Measurements from ENCODE around the gene PDE8B.

PDE8B gene

DNA sequence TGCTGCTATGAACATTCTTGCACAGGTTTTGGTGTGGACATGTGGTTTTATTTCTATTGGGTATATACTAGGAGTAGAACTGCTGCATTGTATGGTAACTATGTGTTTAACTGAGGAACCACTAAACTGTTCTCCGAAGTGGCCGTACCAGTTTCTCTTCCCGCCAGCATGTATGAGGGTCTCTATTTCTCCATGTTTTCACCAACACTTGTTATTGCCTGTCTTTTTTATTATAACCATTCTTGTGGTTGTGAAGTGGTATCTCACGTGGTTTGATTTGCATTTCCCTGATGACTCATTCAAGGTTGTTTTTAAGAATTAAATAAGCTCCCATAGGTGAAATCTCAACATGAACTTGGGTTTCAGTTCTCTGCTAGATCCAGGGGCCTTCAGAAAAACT lies 19.4 kb downstream of the PDE8B start:
- in situ Hi-C loops (cut with MboI; ENCODE audit: low sequenced_read_pairs): no loop called here

DNA sequence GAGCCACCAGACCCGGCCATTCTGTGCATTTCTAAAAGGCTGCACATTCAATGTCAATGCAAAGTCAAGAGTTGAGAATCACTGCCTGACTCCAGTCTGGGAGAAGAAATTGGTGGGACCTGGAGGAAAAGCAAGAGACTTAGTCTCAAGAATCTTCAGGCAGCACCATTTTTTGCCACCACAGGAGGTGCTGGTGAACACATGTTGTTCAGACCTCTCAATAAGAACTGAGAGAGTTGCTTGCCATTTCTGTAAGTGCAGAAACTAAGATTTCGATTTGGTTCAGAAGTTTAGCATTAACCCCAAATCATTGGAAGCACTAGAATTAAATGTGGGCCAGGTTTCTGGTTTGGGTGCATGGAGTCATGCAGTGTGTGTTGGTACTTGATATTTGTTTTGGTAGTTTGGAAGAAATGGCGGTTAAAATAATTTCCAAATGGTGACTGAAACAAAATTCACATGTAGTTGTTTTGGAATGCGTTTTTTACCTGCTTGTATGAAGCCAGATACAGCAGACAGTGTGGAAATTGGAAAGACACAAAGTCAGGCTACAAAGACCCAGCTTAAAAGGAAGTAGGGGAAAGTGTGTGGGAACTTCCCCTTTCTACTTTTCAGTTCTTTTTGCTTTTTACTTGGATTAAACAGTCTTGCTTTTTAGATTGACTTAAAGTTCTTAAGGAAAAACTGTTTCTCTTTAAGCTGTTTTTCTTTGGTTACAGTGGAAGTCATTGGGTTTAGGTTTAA lies 20.4 kb downstream of the PDE8B start:
- in situ Hi-C loops (cut with MboI; ENCODE audit: low sequenced_read_pairs): no loop called here

DNA sequence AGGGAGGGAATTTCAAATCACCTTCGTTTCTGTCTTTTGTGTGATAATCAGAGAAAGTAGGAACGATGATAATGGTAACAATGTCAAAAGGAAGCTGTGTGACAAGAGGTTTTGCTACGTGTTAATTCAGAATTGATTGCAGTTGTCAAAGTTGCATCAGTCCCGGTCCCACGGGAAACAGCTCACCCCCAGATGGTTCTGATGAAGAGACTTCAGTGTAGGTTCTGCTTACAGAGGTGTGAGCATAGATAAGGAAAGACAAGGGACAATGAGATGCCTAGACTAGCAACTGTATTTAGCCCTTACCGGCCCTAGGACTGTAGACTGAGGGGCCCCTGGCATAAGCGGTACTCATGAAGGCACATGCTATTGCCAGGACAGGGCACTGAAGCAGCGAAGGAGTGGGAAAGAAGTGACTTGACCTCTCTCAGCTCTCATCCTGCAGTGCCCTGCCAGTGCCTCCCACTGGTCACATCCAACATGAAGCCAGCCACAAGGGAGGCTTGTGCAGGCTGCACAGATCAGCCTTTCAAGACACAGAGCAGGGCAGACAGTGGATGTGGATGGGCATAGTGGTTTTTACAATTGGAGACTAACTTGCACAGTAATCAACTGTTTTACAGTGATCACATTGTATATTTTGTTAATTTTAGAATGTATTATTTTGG lies 21.1 kb downstream of the PDE8B start:
- in situ Hi-C loops (cut with MboI; ENCODE audit: low sequenced_read_pairs): no loop called here

DNA sequence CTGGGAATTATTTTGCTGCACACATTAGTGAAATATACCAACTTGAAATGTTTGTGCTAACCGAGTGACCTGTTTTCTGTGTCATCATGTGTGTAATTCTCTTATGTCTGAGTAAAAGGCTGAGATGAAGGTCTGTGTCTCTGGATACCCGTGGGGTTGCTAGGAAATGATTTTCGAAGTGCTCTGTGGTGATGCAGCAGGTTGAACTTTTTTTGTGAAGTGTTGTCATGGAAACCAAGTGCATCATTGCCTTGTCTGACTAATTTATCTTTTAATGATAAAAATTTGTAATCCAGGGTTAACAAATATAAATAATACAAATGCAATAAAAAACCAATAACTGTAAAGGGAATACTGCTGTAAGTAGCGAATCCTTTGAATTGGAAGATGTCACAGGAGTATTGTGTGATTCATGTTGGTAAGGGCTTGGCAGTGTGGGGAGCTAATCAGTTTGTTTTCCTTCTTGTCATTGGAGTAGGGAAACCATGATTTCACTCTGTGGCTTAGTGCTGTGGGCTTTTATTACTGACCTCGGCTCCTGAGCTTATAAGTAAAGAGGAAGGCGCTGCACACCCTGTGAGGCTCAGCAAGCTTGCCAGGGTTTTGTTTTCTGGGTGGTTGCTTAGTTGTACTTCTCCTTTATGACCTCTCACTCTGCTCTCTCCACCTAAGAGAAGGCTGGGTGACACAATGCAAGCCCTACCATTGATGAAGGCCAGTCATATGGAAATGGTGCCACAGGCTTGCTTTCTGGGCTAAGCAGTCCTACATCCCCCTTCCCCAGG lies 22.3 kb downstream of the PDE8B start:
- in situ Hi-C loops (cut with MboI; ENCODE audit: low sequenced_read_pairs): no loop called here

- in situ Hi-C loops (cut with MboI; ENCODE audit: low sequenced_read_pairs): no loop called here
Measured at GRCh38 chr5:77235846-77236721, 25.6 kb downstream of the PDE8B start.

- in situ Hi-C loops (cut with MboI; ENCODE audit: low sequenced_read_pairs): no loop called here
Measured at GRCh38 chr5:77239126-77239741, 28.8 kb downstream of the PDE8B start.

DNA sequence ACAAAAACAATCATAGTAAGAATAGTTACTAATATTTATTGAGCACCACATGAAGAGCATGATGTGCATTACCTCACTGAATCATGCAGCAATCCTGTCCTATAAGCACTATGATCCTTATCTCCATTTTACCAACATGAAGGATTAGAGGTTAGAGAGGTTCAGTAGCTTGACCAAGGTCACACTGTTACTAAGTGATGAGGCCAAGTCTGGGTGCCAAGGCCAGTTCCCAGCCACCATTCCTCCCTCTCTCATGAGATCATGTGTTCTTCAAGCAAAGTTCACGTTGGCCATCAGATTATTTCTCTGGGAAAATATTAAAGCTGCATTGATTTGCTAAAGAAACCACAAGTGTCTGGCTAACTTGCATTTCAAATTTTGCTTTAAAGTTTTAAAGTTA lies 31.0 kb downstream of the PDE8B start:
- in situ Hi-C loops (cut with MboI; ENCODE audit: low sequenced_read_pairs): no loop called here

GRCh38 chr5:77249475-77249874 lies 39.0 kb downstream of the PDE8B start:
- in situ Hi-C loops (cut with MboI; ENCODE audit: low sequenced_read_pairs): no loop called here

DNA sequence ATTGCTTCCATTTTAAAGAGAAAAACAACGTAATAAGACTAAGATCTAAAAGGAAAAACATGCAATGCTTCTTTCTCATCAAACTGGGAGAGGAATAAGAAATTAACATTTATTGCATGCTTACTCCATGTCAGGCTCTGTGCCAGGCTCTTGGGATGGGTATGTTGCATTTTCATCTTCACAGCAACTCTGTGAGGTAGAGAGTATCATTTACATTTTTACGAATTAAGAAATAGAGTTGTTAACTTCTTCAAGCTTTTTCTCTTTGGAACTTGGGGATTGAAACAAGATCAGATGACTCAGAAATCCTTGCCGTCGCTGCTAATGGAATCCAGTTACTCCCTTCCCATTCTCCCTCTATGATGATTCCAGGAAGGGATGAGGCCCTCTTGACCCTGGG lies 39.5 kb downstream of the PDE8B start:
- in situ Hi-C loops (cut with MboI; ENCODE audit: low sequenced_read_pairs): no loop called here

GRCh38 chr5:77251921-77252320 lies 41.4 kb downstream of the PDE8B start:
- in situ Hi-C loops (cut with MboI; ENCODE audit: low sequenced_read_pairs): no loop called here

GRCh38 chr5:77255617-77256016 lies 45.1 kb downstream of the PDE8B start:
- in situ Hi-C loops (cut with MboI; ENCODE audit: low sequenced_read_pairs): no loop called here

DNA sequence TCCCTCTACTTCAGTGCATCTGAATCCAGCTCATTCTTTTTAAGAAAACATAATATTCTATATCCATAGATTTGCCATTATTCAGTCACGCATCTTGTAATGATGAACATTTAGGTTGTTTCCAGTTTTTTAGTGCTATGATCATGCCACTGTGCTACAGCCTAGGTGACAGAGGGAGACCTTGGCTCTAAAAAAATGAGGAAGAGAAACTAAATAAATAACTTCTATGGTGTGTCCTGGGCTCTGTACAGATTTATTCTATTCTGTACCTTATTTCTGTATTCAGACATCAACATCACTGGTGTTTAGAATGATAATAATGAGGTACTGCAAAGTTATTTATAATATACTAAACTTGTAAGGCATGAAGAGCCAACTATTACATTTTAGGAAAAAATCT lies 45.9 kb downstream of the PDE8B start:
- in situ Hi-C loops (cut with MboI; ENCODE audit: low sequenced_read_pairs): no loop called here

DNA sequence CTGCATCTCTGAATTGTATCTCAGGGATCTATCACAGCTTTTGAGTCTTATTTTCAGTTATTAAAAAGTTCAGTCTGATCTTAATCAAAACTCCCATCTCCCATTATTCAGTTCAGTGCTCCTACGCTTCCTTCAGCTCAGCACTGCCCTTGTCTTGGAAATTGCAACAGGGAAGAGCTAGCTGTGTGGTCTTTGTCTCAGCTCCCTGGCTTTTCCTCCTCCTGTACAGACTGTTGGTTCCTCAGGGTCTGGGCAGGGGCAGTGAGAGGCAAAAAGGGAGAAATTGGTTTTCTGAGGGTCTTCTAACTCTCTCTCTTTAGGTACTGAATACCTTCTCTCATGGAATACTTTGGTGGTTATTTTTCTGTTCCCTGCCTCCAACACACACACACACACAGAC lies 48.2 kb downstream of the PDE8B start:
- in situ Hi-C loops (cut with MboI; ENCODE audit: low sequenced_read_pairs): no loop called here

DNA sequence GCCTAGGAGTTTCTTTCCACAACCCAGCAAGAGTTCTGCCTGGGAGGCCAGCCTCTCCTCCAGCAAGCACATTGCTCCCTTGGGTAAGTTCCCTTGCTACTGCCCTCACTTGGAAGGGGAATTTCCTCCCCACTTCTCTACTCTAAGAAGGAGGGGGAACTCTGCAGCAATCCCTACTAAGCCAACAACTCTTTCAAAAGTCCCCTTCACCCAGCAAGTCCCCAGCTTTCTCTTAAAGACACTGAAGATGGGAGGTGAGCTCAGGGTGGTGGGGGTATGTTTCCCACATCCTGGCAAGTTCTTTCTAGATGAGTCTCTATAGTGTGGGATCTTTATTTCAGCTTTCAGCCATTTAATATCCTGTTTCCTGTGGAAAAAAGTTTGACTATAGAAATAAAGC lies 49.0 kb downstream of the PDE8B start:
- in situ Hi-C loops (cut with MboI; ENCODE audit: low sequenced_read_pairs): no loop called here

DNA sequence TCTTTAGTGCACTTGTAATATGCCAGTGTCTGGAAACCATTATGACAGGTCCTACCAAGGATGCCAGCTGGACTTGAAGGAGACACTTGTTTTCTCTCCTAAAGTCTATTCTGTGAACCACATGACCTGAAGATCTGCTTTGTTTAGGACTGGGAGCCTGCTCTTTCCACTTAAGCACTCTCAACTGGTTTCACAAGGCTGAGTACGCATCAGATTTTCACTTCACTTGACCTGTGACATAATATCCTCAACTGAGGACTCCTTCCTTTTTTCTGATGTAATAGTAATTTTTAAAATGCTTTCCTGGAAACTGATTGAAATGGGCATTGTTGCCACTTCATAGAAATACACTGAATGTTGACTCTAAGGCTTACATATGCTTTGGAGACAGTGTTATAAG lies 52.2 kb downstream of the PDE8B start:
- in situ Hi-C loops (cut with MboI; ENCODE audit: low sequenced_read_pairs): no loop called here

DNA sequence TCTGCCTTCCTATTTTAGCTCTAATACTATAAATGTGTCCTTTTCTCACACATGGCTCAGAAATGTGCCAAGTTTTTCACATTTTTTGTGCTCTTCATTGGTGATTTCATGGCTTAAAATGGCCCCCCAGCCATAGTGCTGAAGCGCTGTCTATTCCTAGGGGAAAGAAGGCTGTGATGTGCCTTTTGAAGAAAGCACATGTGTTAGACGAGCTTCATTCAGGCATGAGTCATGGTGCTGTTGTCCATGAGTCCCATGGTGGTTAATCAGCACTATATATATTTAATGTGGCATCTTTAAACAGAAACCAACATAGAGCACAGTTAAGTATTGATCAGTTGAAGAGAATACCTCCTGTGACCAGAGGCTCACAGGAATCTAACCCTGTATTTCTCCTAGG lies 55.8 kb downstream of the PDE8B start:
- in situ Hi-C loops (cut with MboI; ENCODE audit: low sequenced_read_pairs): no loop called here

- in situ Hi-C loops (cut with MboI; ENCODE audit: low sequenced_read_pairs): no loop called here
Measured at GRCh38 chr5:77267496-77267895, 57.0 kb downstream of the PDE8B start.

GRCh38 chr5:77272206-77272605 lies 61.7 kb downstream of the PDE8B start:
- in situ Hi-C loops (cut with MboI; ENCODE audit: low sequenced_read_pairs): no loop called here

- in situ Hi-C loops (cut with MboI; ENCODE audit: low sequenced_read_pairs): no loop called here
Measured at GRCh38 chr5:77277759-77278158, 67.3 kb downstream of the PDE8B start.

DNA sequence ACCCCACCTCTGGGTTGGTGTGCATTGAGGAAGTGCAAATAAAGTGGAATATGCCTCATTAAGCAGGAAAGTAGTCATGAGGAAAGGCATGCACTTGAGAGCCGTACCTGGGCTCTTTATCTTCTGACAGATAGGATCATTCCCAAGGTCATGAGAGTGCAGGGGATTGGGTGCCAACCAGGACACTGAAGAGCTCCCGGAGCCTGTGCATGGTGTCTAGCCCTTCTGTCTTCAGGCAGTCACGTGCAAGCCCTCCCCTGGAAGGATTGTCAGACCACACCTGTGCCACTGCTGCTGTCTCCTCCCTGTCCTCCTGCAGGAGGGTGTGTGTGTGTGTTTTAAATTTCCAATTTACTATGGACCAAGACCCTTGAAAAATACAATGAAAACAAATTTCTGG lies 69.6 kb downstream of the PDE8B start:
- in situ Hi-C loops (cut with MboI; ENCODE audit: low sequenced_read_pairs): no loop called here

- in situ Hi-C loops (cut with MboI; ENCODE audit: low sequenced_read_pairs): no loop called here
Measured at GRCh38 chr5:77281969-77282336, 71.5 kb downstream of the PDE8B start.

All from hTERT RPE-1 (cell line).